K562 (cell line): ENCODE measurements around the gene KCNN4. TPM values are rescaled to one million over a fixed set of nuclear protein-coding genes. Genes with fewer than 3 reads are reported as not detected.

Experiments used
- BRD9 ChIP-seq: fragments of 450-650 bp; IDR thresholded peaks from 2 replicates; pipeline ENCODE4 v1.6.1; 2018; ENCODE audit warnings: low read depth; ENCODE audit not compliant: partially characterized antibody
- ESRRA ChIP-seq: fragments of 450-650 bp; IDR thresholded peaks from 2 replicates; pipeline ENCODE4 v1.6.1; 2014; ENCODE audit warnings: low read depth, mild to moderate bottlenecking, moderate library complexity, borderline replicate concordance
- LARP7 ChIP-seq: fragments of 450-650 bp; IDR thresholded peaks from 2 replicates; pipeline ENCODE4 v1.6.1; 2016
- PCBP2 ChIP-seq: fragments of 200-400 bp; formaldehyde crosslinking; IDR thresholded peaks from 2 replicates; pipeline ENCODE4 v1.6.1; 2018; ENCODE audit warnings: low read length, low read depth, mild to moderate bottlenecking, moderate library complexity; ENCODE audit not compliant: poor library complexity, severe bottlenecking
- PRMT5 ChIP-seq: sonication (generic); formaldehyde crosslinking; IDR thresholded peaks from 2 replicates; pipeline ENCODE4 v1.5.0; 2020; ENCODE audit warnings: missing genetic modification reagents
- REST ChIP-seq, 2 experiments: fragments of 450-650 bp; formaldehyde crosslinking in 1 of 2; IDR thresholded peaks; 2 replicates each; pipeline versions ENCODE4 v1.4.0 to v1.6.1; 2014 to 2020; ENCODE audit warnings: mild to moderate bottlenecking in 2 of 2, borderline replicate concordance in 1 of 2, low read depth in 1 of 2
- RREB1 ChIP-seq: fragments of 250-450 bp; sonication (Bioruptor Pico); IDR thresholded peaks from 2 replicates; pipeline ENCODE4 v1.4.0; 2020
- SETDB1 ChIP-seq: IDR thresholded peaks from one replicate; pipeline ENCODE4 v1.6.1; 2012; ENCODE audit warnings: low read length, control low read depth, inconsistent platforms
- polyA plus RNA-seq, 8 experiments: library from polyadenylated mRNA; depleted of rRNA in 4 of 8; stranded (reverse) in 5 of 8; unstranded in 3 of 8; fragments of >200 nt; fragmentation: Nextera tagmentation in 2 of 8; fragmentation: Illumina TruSeq in 1 of 8; extraction: Ambion mirVana in 2 of 8; extraction: Trizol in 1 of 8; gene quantifications; 2 replicates each; pipeline versions ENCODE4 v1.2.1 to v1.2.3, GENCODE V29; 2011 to 2014; ENCODE audit warnings: inconsistent platforms in 1 of 8, missing spikeins in 1 of 8
- total RNA-seq, 7 experiments: library from RNA; depleted of rRNA in 6 of 7; stranded (reverse); fragments of >200 nt in 6 of 7; fragmentation: Illumina TruSeq in 2 of 7; extraction: Trizol in 2 of 7; gene quantifications; 2 replicates each; pipeline versions ENCODE4 v1.2.1 to v1.2.3, GENCODE V29; 2011 to 2021; ENCODE audit warnings: low replicate concordance in 1 of 7
- TF ChIP-seq, protein P1 (sequence below): sonication (generic); formaldehyde crosslinking; IDR thresholded peaks from 2 replicates; pipeline ENCODE4 v1.4.0; 2020; ENCODE audit warnings: mild to moderate bottlenecking, missing genetic modification reagents

The KCNN4 gene
- total and polyA plus RNA-seq, 9 of the 15 experiments (the other 6 are each of a cell fraction or from before 2014, with no cell fraction given) = 0.53 to 37.7 (median 25.9) TPM

GRCh38 chr19:43789029-43789428 is 8.3 kb upstream of the KCNN4 start (continued):
- TF ChIP-seq REST (IDR thresholded peaks at IDR 0.05; ENCODE audit: borderline replicate concordance) (peak; percentile 100), REST (CRISPR knock-in tag; IDR thresholded peaks at IDR 0.05; ENCODE audit: low read depth) (peak; percentile 97), PCBP2 (no peak), RREB1 (CRISPR knock-in tag) (no peak), SETDB1 (no peak), ESRRA (no peak), BRD9 (no peak), PRMT5 (CRISPR knock-in tag) (peak; percentile 98), LARP7 (no peak)
- TF ChIP-seq, protein P1, sequence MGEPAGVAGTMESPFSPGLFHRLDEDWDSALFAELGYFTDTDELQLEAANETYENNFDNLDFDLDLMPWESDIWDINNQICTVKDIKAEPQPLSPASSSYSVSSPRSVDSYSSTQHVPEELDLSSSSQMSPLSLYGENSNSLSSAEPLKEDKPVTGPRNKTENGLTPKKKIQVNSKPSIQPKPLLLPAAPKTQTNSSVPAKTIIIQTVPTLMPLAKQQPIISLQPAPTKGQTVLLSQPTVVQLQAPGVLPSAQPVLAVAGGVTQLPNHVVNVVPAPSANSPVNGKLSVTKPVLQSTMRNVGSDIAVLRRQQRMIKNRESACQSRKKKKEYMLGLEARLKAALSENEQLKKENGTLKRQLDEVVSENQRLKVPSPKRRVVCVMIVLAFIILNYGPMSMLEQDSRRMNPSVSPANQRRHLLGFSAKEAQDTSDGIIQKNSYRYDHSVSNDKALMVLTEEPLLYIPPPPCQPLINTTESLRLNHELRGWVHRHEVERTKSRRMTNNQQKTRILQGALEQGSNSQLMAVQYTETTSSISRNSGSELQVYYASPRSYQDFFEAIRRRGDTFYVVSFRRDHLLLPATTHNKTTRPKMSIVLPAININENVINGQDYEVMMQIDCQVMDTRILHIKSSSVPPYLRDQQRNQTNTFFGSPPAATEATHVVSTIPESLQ (CRISPR knock-in tag) = peak; percentile 90
